Heart left ventricle (tissue), 16 donors: Measurements from ENCODE around the gene GOLGA6C. TPM values are rescaled to one million over a fixed set of nuclear protein-coding genes. Genes with fewer than 3 reads are reported as not detected.
"Not testable (repeated sequence)": the region's sequence is repeated elsewhere in the genome, so short reads cannot be mapped to it uniquely, and the experiment has no call there.

Experiments
- ATAC-seq, 4 donors: fragments of 200-7000 bp; cut with Tn5 transposase; one replicate each; pipeline ENCODE4 v1.9.1; 2020 to 2022; ENCODE audit warnings: moderate library complexity in 4 of 4, mild to moderate bottlenecking in 3 of 4, moderate number of reproducible peaks in 1 of 4
- DNase-seq, 5 donors: peaks; one replicate each; pipeline ENCODE4 v3.0.0-alpha.2; 2020
- H3K27ac ChIP-seq, 12 donors: fragments of 200-600 bp; sonication (generic) in 4 of 12; one replicate each; pipeline versions ENCODE4 v1.5.0 to v1.8.0; 2016 to 2022; ENCODE audit warnings: mild to moderate bottlenecking in 2 of 12
- H3K27me3 ChIP-seq, 9 donors: fragments of 200-600 bp; sonication (generic) in 2 of 9; one replicate each; pipeline versions ENCODE4 v1.5.1 to v1.8.0; 2016 to 2022; ENCODE audit warnings: mild to moderate bottlenecking in 3 of 9
- H3K36me3 ChIP-seq, 9 donors: fragments of 200-600 bp; sonication (generic) in 2 of 9; one replicate each; pipeline versions ENCODE4 v1.5.0 to v1.8.0; 2018 to 2022; ENCODE audit warnings: mild to moderate bottlenecking in 2 of 9
- H3K4me1 ChIP-seq, 12 donors: fragments of 200-600 bp; sonication (generic) in 4 of 12; one replicate each; pipeline versions ENCODE4 v1.5.0 to v1.8.0; 2016 to 2022; ENCODE audit warnings: mild to moderate bottlenecking in 3 of 12
- H3K4me3 ChIP-seq, 12 donors: fragments of 200-600 bp; sonication (generic) in 4 of 12; one replicate each; pipeline versions ENCODE4 v1.5.0 to v1.8.0; 2017 to 2022; ENCODE audit warnings: mild to moderate bottlenecking in 9 of 12, moderate library complexity in 4 of 12
- H3K9me3 ChIP-seq, 12 donors: fragments of 200-600 bp; sonication (generic) in 4 of 12; one replicate each; pipeline versions ENCODE4 v1.5.0 to v1.8.0; 2016 to 2022; ENCODE audit warnings: mild to moderate bottlenecking in 1 of 12
- POLR2A ChIP-seq, 2 donors: fragments of 450-650 bp; IDR thresholded peaks; one replicate each; pipeline ENCODE4 v1.6.1; 2017; ENCODE audit warnings: antibody characterized with exemption in 2 of 2, mild to moderate bottlenecking in 2 of 2, moderate library complexity in 2 of 2
- WGBS, 4 donors: extraction: QIAGEN DNeasy Blood & Tissue Kit in 2 of 4; methylation state at CpG; one replicate each; pipeline versions ENCODE4 v1.1.5 to v1.1.7; 2013 to 2018; 5-methylcytosine and 5-hydroxymethylcytosine counted together
- intact Hi-C, 10 donors: fragments of 100-400 bp; cut with DNase I; formaldehyde crosslinking; loops; one replicate each; pipeline versions ENCODE4 v1.11.1 to v1.14.2; 2022
- polyA plus RNA-seq, 2 donors: library from polyadenylated mRNA; stranded (reverse); fragments of 200-250 nt; gene quantifications; one replicate each; pipeline ENCODE4 v1.2.3, GENCODE V29; 2013
- total RNA-seq, 9 donors: library from RNA; depleted of rRNA in 2 of 9; stranded (reverse); fragments of >200 nt in 2 of 9; fragmentation: NEBNext Ultra II Directional in 3 of 9; extraction: Animal tissue kit (Norgen Biotek cat#: 25700) in 3 of 9; gene quantifications; one replicate each; pipeline versions ENCODE4 v1.1.0 to v1.2.4, GENCODE V29; 2016 to 2023
- TF ChIP-seq, protein P1 (sequence below), 12 donors: fragments of 200-600 bp; sonication (generic) in 4 of 12; IDR thresholded peaks; one replicate each; pipeline versions ENCODE4 v1.5.0 to v1.8.0; 2018 to 2022; ENCODE audit warnings: antibody characterized with exemption in 12 of 12, mild to moderate bottlenecking in 5 of 12
- donor health status: ischemic (EF 13 %, LVEDD 7.1; RV severe dilation, severe dysfunction).
- donor health status: healthy with polysubstance abuse.
- donor health status: DM: no; HTN: yes; CAD: no.
- donor health status: DM: no; HTN: no; CAD: no.
- donor health status: ischemic (EF 25% LVEDD 6.9; RV normal size, moderate dysfunction).
- donor health status: ischemic (EF 25% LVEDD 5.7; RV mildly dilated, moderate dysfunction).
- donor health status: healthy.
- donor health status: DM: yes; HTN: yes; CAD: no.
- donor health status: ischemic (EF 35%, LVEDD 5.7; RV mildly dilated, moderate dysfunction).
- donor health status: nonischemic (EF 11% LVEDD 7.7; RV severe dilation, severe dysfunction).
- donor health status: DM: yes; HTN: yes; CAD: no.
- donor health status: PGD.
- donor health status: ischemic (EF 29% LVEDD 5.4; RV normal size, mild dysfunction).
- donor health status: nonischemic (EF 23%, LVEDD 6.1; RV moderate dilation, normal function).

GOLGA6C gene
- total and polyA plus RNA-seq, 11 donors = not detected

DNA sequence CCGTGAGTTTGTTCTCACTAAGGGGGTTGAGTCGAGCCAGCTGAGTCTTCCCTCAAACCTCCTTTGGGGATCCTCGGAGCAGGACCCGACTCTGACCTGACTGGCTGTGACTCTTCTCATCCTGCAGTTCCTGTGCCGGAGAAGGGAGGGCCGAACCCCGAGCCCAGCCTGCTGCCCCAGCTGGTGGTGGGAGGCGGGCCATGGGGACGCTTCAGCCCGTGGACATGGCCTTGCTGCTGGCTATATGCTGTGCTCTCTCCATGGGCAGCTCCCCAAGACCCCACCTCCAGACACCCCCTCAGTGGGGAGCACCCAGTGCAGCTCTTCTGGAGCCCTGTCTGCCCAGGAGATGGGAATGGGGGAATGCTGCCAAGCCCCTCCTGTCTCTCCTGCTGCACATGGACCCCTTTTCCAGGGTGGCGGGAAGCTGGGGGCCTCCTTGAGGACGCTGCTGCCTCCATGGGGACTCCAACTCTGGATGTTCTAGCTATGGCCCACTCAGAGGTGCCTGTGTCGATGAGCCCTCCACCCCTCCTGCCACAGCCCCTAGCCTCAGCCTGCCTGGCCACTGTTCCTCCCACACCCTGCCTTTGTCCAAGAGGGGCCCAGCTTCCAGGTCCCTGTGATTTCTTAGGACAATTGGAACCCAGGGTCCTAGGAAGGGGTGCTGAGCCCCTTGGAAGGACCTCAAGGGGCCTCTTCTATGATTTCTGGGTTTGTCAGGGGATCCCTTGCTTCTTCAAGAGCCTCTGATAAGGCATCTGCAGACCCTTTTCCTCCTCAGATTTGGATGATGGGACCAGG lies 43.6 kb upstream of the GOLGA6C start:
- intact Hi-C loops = no loop called here
- H3K27me3 ChIP-seq = no peaks in the 10 kb centered on the region
- WGBS, 4 donors = 65 to 74% (median 68%) methylated on average over 10 to 13 of the region's 13 CpGs
- DNase-seq (no peak), ATAC-seq (peak in 2 of 4 donors; percentile 2 to 5)
- H3K27ac ChIP-seq = no peak overlapping the region
- H3K9me3 ChIP-seq = no peaks in the 10 kb centered on the region
- H3K4me3 ChIP-seq = no peak overlapping the region
- no peak for TF ChIP-seq POLR2A (IDR thresholded peaks at IDR 0.05)
- TF ChIP-seq, protein P1, sequence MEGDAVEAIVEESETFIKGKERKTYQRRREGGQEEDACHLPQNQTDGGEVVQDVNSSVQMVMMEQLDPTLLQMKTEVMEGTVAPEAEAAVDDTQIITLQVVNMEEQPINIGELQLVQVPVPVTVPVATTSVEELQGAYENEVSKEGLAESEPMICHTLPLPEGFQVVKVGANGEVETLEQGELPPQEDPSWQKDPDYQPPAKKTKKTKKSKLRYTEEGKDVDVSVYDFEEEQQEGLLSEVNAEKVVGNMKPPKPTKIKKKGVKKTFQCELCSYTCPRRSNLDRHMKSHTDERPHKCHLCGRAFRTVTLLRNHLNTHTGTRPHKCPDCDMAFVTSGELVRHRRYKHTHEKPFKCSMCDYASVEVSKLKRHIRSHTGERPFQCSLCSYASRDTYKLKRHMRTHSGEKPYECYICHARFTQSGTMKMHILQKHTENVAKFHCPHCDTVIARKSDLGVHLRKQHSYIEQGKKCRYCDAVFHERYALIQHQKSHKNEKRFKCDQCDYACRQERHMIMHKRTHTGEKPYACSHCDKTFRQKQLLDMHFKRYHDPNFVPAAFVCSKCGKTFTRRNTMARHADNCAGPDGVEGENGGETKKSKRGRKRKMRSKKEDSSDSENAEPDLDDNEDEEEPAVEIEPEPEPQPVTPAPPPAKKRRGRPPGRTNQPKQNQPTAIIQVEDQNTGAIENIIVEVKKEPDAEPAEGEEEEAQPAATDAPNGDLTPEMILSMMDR (IDR thresholded peaks at IDR 0.05) = no peak
- H3K36me3 ChIP-seq = peaks cover 0 to 48% (median 38%) of the 10 kb centered on the region in 9 donors
- H3K4me1 ChIP-seq = peaks cover 0 to 39% (median 23%) of the 10 kb centered on the region in 12 donors

GRCh38 chr15:75215107-75216004 lies 42.8 kb upstream of the GOLGA6C start:
- H3K4me3 ChIP-seq = no peak overlapping the region
- ATAC-seq (peak in 2 of 4 donors; percentile 8 to 14), DNase-seq (no peak)
- no peak for TF ChIP-seq POLR2A (IDR thresholded peaks at IDR 0.05)
- TF ChIP-seq, protein P1 (IDR thresholded peaks at IDR 0.05) = no peak
- no peaks in the 10 kb centered on the region for H3K27me3 ChIP-seq
- intact Hi-C loops = no loop called here
- WGBS, 4 donors = 89 to 95% (median 92%) methylated on average over 4 to 5 of the region's 5 CpGs
- peaks cover 0 to 39% (median 33%) of the 10 kb centered on the region in 9 donors for H3K36me3 ChIP-seq
- no peaks in the 10 kb centered on the region for H3K9me3 ChIP-seq
- H3K27ac ChIP-seq = no peak overlapping the region
- H3K4me1 ChIP-seq = peaks cover 0 to 32% (median 18%) of the 10 kb centered on the region in 12 donors

- no peak overlapping the region for H3K27ac ChIP-seq
- H3K9me3 ChIP-seq = no peaks in the 10 kb centered on the region
- H3K4me1 ChIP-seq = peaks cover 0 to 18% (median 3%) of the 10 kb centered on the region in 12 donors
- DNase-seq (no peak), ATAC-seq (no peak)
- TF ChIP-seq, protein P1 (IDR thresholded peaks at IDR 0.05) = no peak
- TF ChIP-seq POLR2A (IDR thresholded peaks at IDR 0.05) = no peak
- no peak overlapping the region for H3K4me3 ChIP-seq
- H3K27me3 ChIP-seq = no peaks in the 10 kb centered on the region
- intact Hi-C loops = no loop called here
- WGBS, 4 donors = 81 to 91% (median 87%) methylated on average over 5 to 6 of the region's 6 CpGs
- H3K36me3 ChIP-seq = peaks cover 0 to 22% (median 16%) of the 10 kb centered on the region in 9 donors
Observed at GRCh38 chr15:75217012-75217411, 41.1 kb upstream of the GOLGA6C start.

DNA sequence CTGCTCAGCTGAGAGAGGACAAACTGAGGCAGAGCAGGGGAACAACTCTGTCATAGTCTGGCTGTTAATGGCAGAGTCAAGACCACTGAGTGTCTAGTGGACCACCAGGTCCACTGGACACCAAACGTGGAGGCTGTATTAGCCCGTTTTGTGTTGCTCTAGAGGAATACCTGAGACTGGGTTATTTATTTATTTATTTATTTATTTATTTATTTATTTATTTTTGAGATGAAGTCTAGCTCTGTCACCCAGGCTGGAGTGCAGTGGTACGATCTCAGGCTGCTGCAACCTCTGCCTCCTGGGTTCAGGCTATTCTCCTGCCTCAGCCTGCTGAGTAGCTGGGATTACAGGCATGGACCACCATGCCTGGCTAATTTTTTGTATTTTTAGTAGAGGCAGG lies 40.6 kb upstream of the GOLGA6C start:
- 87 to 93% (median 89%) methylated on average over 3 of the region's 3 CpGs for WGBS, 4 donors
- H3K9me3 ChIP-seq, ATAC-seq, H3K4me3 ChIP-seq, intact Hi-C loops, H3K27ac ChIP-seq, DNase-seq, H3K27me3 ChIP-seq: not testable (repeated sequence)
- Histone ChIP-seq H3K4me1 (peaks cover 0 to 13% (median 0%) of the 10 kb centered on the region in 12 donors), H3K36me3 (peaks cover 0 to 17% (median 11%) of the 10 kb centered on the region in 9 donors)

- H3K27me3 ChIP-seq, H3K27ac ChIP-seq, H3K4me3 ChIP-seq, ATAC-seq, intact Hi-C loops, H3K4me1 ChIP-seq, H3K9me3 ChIP-seq, H3K36me3 ChIP-seq: not testable (repeated sequence)
- 76 to 83% (median 79%) methylated on average over 3 to 4 of the region's 4 CpGs for WGBS, 4 donors
- peak in 1 of 5 donors; percentile 8 for DNase-seq
Observed at GRCh38 chr15:75219507-75219929, 38.6 kb upstream of the GOLGA6C start.
